BLaER1 (cell line): ENCODE measurements around the gene TRIM14.
A peak's percentile ranks its signal among the peaks of the same experiment; 100 is the strongest.

Source experiments
- H3K27ac ChIP-seq: shearing (Covaris generic); formaldehyde crosslinking; 2 replicates; pipeline ENCODE4 v1.8.1; 2022
- H3K27me3 ChIP-seq: shearing (Covaris generic); formaldehyde crosslinking; 2 replicates; pipeline ENCODE4 v1.8.1; 2022
- H3K36me3 ChIP-seq: shearing (Covaris generic); formaldehyde crosslinking; 2 replicates; pipeline ENCODE4 v1.8.1; 2022
- H3K4me1 ChIP-seq: shearing (Covaris generic); formaldehyde crosslinking; 2 replicates; pipeline ENCODE4 v1.8.1; 2022
- H3K4me2 ChIP-seq: shearing (Covaris generic); formaldehyde crosslinking; 2 replicates; pipeline ENCODE4 v1.8.1; 2022
- H3K4me3 ChIP-seq: shearing (Covaris generic); formaldehyde crosslinking; 2 replicates; pipeline ENCODE4 v1.8.1; 2022
- H3K9ac ChIP-seq: shearing (Covaris generic); formaldehyde crosslinking; 2 replicates; pipeline ENCODE4 v1.8.1; 2022
- H3K9me3 ChIP-seq: shearing (Covaris generic); formaldehyde crosslinking; 2 replicates; pipeline ENCODE4 v1.8.1; 2022
- H4K20me1 ChIP-seq: shearing (Covaris generic); formaldehyde crosslinking; 2 replicates; pipeline ENCODE4 v1.8.1; 2022
- Cebpa-rat ChIP-seq: shearing (Covaris generic); IDR thresholded peaks from 2 replicates; pipeline ENCODE4 v1.8.1; 2022

Gene TRIM14

GRCh38 chr9:98142925-98143481 lies 24.0 kb upstream of the TRIM14 start:
- Histone ChIP-seq H3K4me1 (peaks cover 10% of the 10 kb centered on the region), H3K27me3 (no peaks in the 10 kb centered on the region), H4K20me1 (no peaks in the 10 kb centered on the region), H3K4me2 (no peak overlapping the region), H3K9me3 (no peaks in the 10 kb centered on the region), H3K36me3 (no peaks in the 10 kb centered on the region), H3K27ac (no peak overlapping the region), H3K4me3 (no peak overlapping the region), H3K9ac (no peak overlapping the region)
- no peak for TF ChIP-seq Cebpa-rat

GRCh38 chr9:98142182-98142907 lies 23.3 kb upstream of the TRIM14 start:
- no peak for TF ChIP-seq Cebpa-rat

GRCh38 chr9:98140503-98140902 lies 21.5 kb upstream of the TRIM14 start:
- no peaks in the 10 kb centered on the region for H3K36me3 ChIP-seq
- H3K4me2 ChIP-seq: no peak overlapping the region
- H3K27me3 ChIP-seq: no peaks in the 10 kb centered on the region
- no peaks in the 10 kb centered on the region for H3K4me1 ChIP-seq
- no peaks in the 10 kb centered on the region for H3K9me3 ChIP-seq
- no peak overlapping the region for H3K27ac ChIP-seq
- H4K20me1 ChIP-seq: no peaks in the 10 kb centered on the region
- H3K9ac ChIP-seq: no peak overlapping the region
- H3K4me3 ChIP-seq: no peak overlapping the region
- no peak for TF ChIP-seq Cebpa-rat

More at GRCh38 chr9:98142182-98142907, 23.3 kb upstream of the TRIM14 start:
- Histone ChIP-seq H3K27me3 (no peaks in the 10 kb centered on the region), H3K36me3 (no peaks in the 10 kb centered on the region), H4K20me1 (no peaks in the 10 kb centered on the region), H3K9me3 (no peaks in the 10 kb centered on the region), H3K9ac (no peak overlapping the region), H3K4me1 (peaks cover 10% of the 10 kb centered on the region), H3K4me3 (no peak overlapping the region), H3K27ac (no peak overlapping the region), H3K4me2 (no peak overlapping the region)

- H3K9ac ChIP-seq: no peak overlapping the region
- no peak overlapping the region for H3K27ac ChIP-seq
- peaks cover 29% of the 10 kb centered on the region for H3K4me1 ChIP-seq
- no peaks in the 10 kb centered on the region for H3K36me3 ChIP-seq
- H3K27me3 ChIP-seq: no peaks in the 10 kb centered on the region
- no peaks in the 10 kb centered on the region for H3K9me3 ChIP-seq
- no peak overlapping the region for H3K4me3 ChIP-seq
- no peak overlapping the region for H3K4me2 ChIP-seq
- no peaks in the 10 kb centered on the region for H4K20me1 ChIP-seq
- no peak for TF ChIP-seq Cebpa-rat
Measured at GRCh38 chr9:98136489-98136888, 17.5 kb upstream of the TRIM14 start.

GRCh38 chr9:98135938-98136337 lies 16.9 kb upstream of the TRIM14 start:
- peaks cover 34% of the 10 kb centered on the region for H3K4me1 ChIP-seq
- no peaks in the 10 kb centered on the region for H3K27me3 ChIP-seq
- H3K27ac ChIP-seq: no peak overlapping the region
- no peaks in the 10 kb centered on the region for H4K20me1 ChIP-seq
- H3K36me3 ChIP-seq: no peaks in the 10 kb centered on the region
- no peak overlapping the region for H3K4me3 ChIP-seq
- no peaks in the 10 kb centered on the region for H3K9me3 ChIP-seq
- H3K4me2 ChIP-seq: no peak overlapping the region
- TF ChIP-seq Cebpa-rat: no peak
- no peak overlapping the region for H3K9ac ChIP-seq

GRCh38 chr9:98135558-98135934 lies 16.5 kb upstream of the TRIM14 start:
- Histone ChIP-seq H4K20me1 (no peaks in the 10 kb centered on the region), H3K4me3 (no peak overlapping the region), H3K9ac (no peak overlapping the region), H3K27ac (no peak overlapping the region), H3K4me2 (no peak overlapping the region), H3K36me3 (no peaks in the 10 kb centered on the region), H3K9me3 (no peaks in the 10 kb centered on the region), H3K4me1 (peaks cover 38% of the 10 kb centered on the region), H3K27me3 (no peaks in the 10 kb centered on the region)
- no peak for TF ChIP-seq Cebpa-rat

GRCh38 chr9:98134702-98135557 lies 15.9 kb upstream of the TRIM14 start:
- Histone ChIP-seq H3K9ac (no peak overlapping the region), H3K27ac (no peak overlapping the region), H3K4me1 (peaks cover 44% of the 10 kb centered on the region), H4K20me1 (no peaks in the 10 kb centered on the region), H3K4me3 (no peak overlapping the region), H3K4me2 (no peak overlapping the region), H3K36me3 (no peaks in the 10 kb centered on the region), H3K27me3 (no peaks in the 10 kb centered on the region), H3K9me3 (no peaks in the 10 kb centered on the region)
- no peak for TF ChIP-seq Cebpa-rat

GRCh38 chr9:98132806-98133631 lies 14.0 kb upstream of the TRIM14 start:
- H3K4me1 ChIP-seq: peaks cover 61% of the 10 kb centered on the region
- H3K27me3 ChIP-seq: no peaks in the 10 kb centered on the region
- H3K4me3 ChIP-seq: no peak overlapping the region
- H3K27ac ChIP-seq: no peak overlapping the region
- H3K36me3 ChIP-seq: no peaks in the 10 kb centered on the region
- peak overlapping the region; percentile 62 for H3K4me2 ChIP-seq
- no peaks in the 10 kb centered on the region for H4K20me1 ChIP-seq
- no peak for TF ChIP-seq Cebpa-rat
- H3K9ac ChIP-seq: no peak overlapping the region
- no peaks in the 10 kb centered on the region for H3K9me3 ChIP-seq

- Histone ChIP-seq H3K36me3 (no peaks in the 10 kb centered on the region), H3K9ac (no peak overlapping the region), H3K4me3 (no peak overlapping the region), H3K4me2 (peak overlapping the region; percentile 34; the same call in 1 of the 2 replicates), H3K4me1 (peaks cover 61% of the 10 kb centered on the region), H3K27ac (no peak overlapping the region), H3K27me3 (no peaks in the 10 kb centered on the region), H4K20me1 (no peaks in the 10 kb centered on the region), H3K9me3 (no peaks in the 10 kb centered on the region)
- TF ChIP-seq Cebpa-rat: no peak
Measured at GRCh38 chr9:98132158-98132557, 13.1 kb upstream of the TRIM14 start.
